ENCODE data around the gene TASP1.

DNA sequence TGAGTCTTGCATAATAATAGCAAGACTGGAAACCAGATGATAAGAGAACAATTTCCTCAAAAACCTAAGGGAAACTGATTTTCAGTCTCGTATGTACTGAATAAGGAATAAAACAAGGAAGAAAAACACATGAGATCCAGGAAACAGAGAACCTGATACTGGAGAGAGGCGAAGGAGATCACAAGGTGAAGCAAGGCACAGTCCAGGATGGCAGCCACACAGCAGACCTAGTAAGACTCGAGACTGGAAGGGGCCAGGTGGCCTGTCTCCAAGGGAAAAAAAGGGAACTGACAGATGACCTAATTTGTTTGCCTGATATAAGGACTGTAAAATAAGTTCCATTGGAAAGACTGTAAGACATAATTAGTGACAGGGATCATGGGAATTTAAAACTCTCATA lies 71.1 kb downstream of the TASP1 start:
- TF ChIP-seq, protein P1, sequence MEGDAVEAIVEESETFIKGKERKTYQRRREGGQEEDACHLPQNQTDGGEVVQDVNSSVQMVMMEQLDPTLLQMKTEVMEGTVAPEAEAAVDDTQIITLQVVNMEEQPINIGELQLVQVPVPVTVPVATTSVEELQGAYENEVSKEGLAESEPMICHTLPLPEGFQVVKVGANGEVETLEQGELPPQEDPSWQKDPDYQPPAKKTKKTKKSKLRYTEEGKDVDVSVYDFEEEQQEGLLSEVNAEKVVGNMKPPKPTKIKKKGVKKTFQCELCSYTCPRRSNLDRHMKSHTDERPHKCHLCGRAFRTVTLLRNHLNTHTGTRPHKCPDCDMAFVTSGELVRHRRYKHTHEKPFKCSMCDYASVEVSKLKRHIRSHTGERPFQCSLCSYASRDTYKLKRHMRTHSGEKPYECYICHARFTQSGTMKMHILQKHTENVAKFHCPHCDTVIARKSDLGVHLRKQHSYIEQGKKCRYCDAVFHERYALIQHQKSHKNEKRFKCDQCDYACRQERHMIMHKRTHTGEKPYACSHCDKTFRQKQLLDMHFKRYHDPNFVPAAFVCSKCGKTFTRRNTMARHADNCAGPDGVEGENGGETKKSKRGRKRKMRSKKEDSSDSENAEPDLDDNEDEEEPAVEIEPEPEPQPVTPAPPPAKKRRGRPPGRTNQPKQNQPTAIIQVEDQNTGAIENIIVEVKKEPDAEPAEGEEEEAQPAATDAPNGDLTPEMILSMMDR (IDR thresholded peaks at IDR 0.05) = no peak
- no peak for TF ChIP-seq EZH2 (IDR thresholded peaks at IDR 0.05; ENCODE audit: borderline replicate concordance, insufficient read depth, low read depth, low read length, poor library complexity, severe bottlenecking)

All from B cell (primary cell).